Prostate gland (tissue), 2 donors: ENCODE measurements around the gene CIROP. TPM values are rescaled to one million over a fixed set of nuclear protein-coding genes. Genes with fewer than 3 reads are reported as not detected.

Experiments used
- DNase-seq: peaks from one replicate; pipeline ENCODE4 v3.0.0-alpha.2; 2019; ENCODE audit warnings: low spot score
- H3K27ac ChIP-seq, 2 donors: fragments of 200-600 bp; sonication (generic); 2 replicates each; pipeline ENCODE4 v1.5.1; 2017 to 2019
- H3K27me3 ChIP-seq: fragments of 200-600 bp; sonication (generic); replicated peaks from 2 replicates; pipeline ENCODE4 v1.5.1; 2019; ENCODE audit not compliant: insufficient read depth
- H3K36me3 ChIP-seq, 2 donors: fragments of 200-600 bp; sonication (generic); 1 replicate in 1 of 2; 2 replicates in 1 of 2; pipeline versions ENCODE4 v1.5.1 to v1.8.1; 2017 to 2019
- H3K4me1 ChIP-seq: fragments of 200-600 bp; sonication (generic); replicated peaks from 2 replicates; pipeline ENCODE4 v1.5.1; 2019
- H3K4me3 ChIP-seq, 2 donors: fragments of 200-600 bp; sonication (generic); 2 replicates each; pipeline ENCODE4 v1.5.1; 2017 to 2019
- H3K9me3 ChIP-seq: fragments of 200-600 bp; sonication (generic); 2 replicates; pipeline ENCODE4 v1.5.1; 2017
- CTCF ChIP-seq, 4 experiments: fragments of 200-600 bp in 2 of 4; fragments of 450-650 bp in 2 of 4; sonication (generic) in 2 of 4; IDR thresholded peaks; 1 replicate in 3 of 4; 2 replicates in 1 of 4; pipeline ENCODE4 v1.5.1; 2016 to 2019; ENCODE audit warnings: antibody characterized with exemption in 4 of 4, mild to moderate bottlenecking in 2 of 4, moderate library complexity in 2 of 4
- POLR2A ChIP-seq: fragments of 450-650 bp; IDR thresholded peaks from one replicate; pipeline ENCODE4 v1.6.1; 2016; ENCODE audit warnings: antibody characterized with exemption, mild to moderate bottlenecking
- POLR2AphosphoS5 ChIP-seq: sonication (generic); formaldehyde crosslinking; IDR thresholded peaks from one replicate; pipeline ENCODE4 v1.6.1; 2017; ENCODE audit warnings: antibody characterized with exemption
- WGBS: methylation state at CpG from one replicate; pipeline ENCODE4 v1.1.5; 2018; 5-methylcytosine and 5-hydroxymethylcytosine counted together
- intact Hi-C: fragments of 100-400 bp; cut with DNase I; formaldehyde crosslinking; loops from one replicate; pipeline ENCODE4 v1.14.2; 2022
- total RNA-seq, 2 donors: library from RNA; depleted of rRNA; stranded (reverse); fragments of >200 nt; gene quantifications; one replicate each; pipeline ENCODE4 v1.1.0, GENCODE V29; 2016

The CIROP gene
- total RNA-seq, 2 donors from 2014 or later = not detected

- peaks cover 4% of the 10 kb centered on the region for H3K4me1 ChIP-seq
- no peak overlapping the region for H3K4me3 ChIP-seq
- no peaks in the 10 kb centered on the region for H3K27me3 ChIP-seq
- DNase-seq = no peak
- no peaks in the 10 kb centered on the region for H3K9me3 ChIP-seq
- 66% methylated on average over 5 of the region's 5 CpGs for WGBS
- no peak for TF ChIP-seq POLR2A
- peak in 3 of 4 experiments; percentile 40 to 58 (median 44) for TF ChIP-seq CTCF (IDR thresholded peaks at IDR 0.05)
- H3K27ac ChIP-seq = no peak overlapping the region
- intact Hi-C loops = no loop called here
- H3K36me3 ChIP-seq = peaks cover 10 to 30% of the 10 kb centered on the region in 2 donors
Measured at GRCh38 chr14:23076785-23077408, 27.9 kb downstream of the CIROP start.

GRCh38 chr14:23074906-23075305, 29.9 kb downstream of the CIROP start:
- peaks cover 1 to 25% of the 10 kb centered on the region in 2 donors for H3K36me3 ChIP-seq
- no peak overlapping the region for H3K27ac ChIP-seq
- H3K4me3 ChIP-seq = no peak overlapping the region
- 97% methylated on average over 1 of the region's 1 CpG for whole genome bisulfite sequencing
- no peaks in the 10 kb centered on the region for H3K9me3 ChIP-seq
- intact Hi-C loops = no loop called here
- H3K4me1 ChIP-seq = peaks cover 17% of the 10 kb centered on the region
- no peak for DNase-seq
- H3K27me3 ChIP-seq = no peaks in the 10 kb centered on the region
- no peak for TF ChIP-seq POLR2AphosphoS5
- no peak for TF ChIP-seq CTCF (IDR thresholded peaks at IDR 0.05)
- TF ChIP-seq POLR2A = no peak

- Histone ChIP-seq H3K27ac (peak overlapping the region; percentile 80 to 81), H3K27me3 (no peaks in the 10 kb centered on the region), H3K9me3 (no peaks in the 10 kb centered on the region), H3K4me1 (peaks cover 25% of the 10 kb centered on the region), H3K4me3 (peak overlapping the region; percentile 44 to 55), H3K36me3 (peaks cover 6 to 13% of the 10 kb centered on the region in 2 donors)
- intact Hi-C loops = no loop called here
- TF ChIP-seq POLR2AphosphoS5 (peak; percentile 39), POLR2A (no peak), CTCF (IDR thresholded peaks at IDR 0.05) (no peak)
- peak; percentile 59 for DNase-seq
- WGBS = 37% methylated on average over 5 of the region's 5 CpGs
Measured at GRCh38 chr14:23071921-23072539, 32.8 kb downstream of the CIROP start.

- no peaks in the 10 kb centered on the region for H3K27me3 ChIP-seq
- peak; percentile 86 for TF ChIP-seq POLR2AphosphoS5
- TF ChIP-seq CTCF (IDR thresholded peaks at IDR 0.05) = peak in 1 of 4 experiments; percentile 18
- TF ChIP-seq POLR2A = peak; percentile 51
- H3K36me3 ChIP-seq = peaks cover 6 to 13% of the 10 kb centered on the region in 2 donors
- no peaks in the 10 kb centered on the region for H3K9me3 ChIP-seq
- 1% methylated on average over 14 of the region's 14 CpGs for WGBS
- H3K4me1 ChIP-seq = peaks cover 25% of the 10 kb centered on the region
- intact Hi-C loops = no loop called here
- peak; percentile 82 for DNase-seq
- H3K4me3 ChIP-seq = peak overlapping the region; percentile 44 to 55
- peak overlapping the region; percentile 80 to 81 for H3K27ac ChIP-seq
Measured at GRCh38 chr14:23071244-23071920, 33.4 kb downstream of the CIROP start.
